ENCODE data around the gene TFF1.

TFF1 gene

DNA sequence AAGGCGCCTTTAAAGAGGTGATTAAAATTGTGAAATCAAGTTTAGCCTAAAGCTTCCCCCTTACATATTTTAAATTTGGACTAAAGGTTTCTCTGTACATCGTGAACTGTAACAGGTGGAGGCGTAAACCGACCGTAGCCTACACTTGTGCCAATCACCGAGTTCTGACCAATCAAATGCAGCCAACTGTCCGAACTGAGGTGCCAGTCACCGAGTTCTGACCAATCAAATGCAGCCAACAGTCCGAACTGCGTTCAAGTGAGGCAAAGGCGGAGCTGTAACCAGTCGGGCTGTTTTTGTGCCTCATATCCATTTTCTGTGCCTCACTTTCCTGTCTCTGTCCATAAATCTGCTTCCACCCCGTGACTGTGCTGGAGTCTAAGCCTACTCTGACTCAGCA is 7.4 kb downstream of the TFF1 start:
- Histone ChIP-seq H3K4me3 (no peak overlapping the region), H3K27ac (no peak overlapping the region), H3K36me3 (ENCODE audit: insufficient read depth, low read length) (no peaks in the 10 kb centered on the region), H3K9ac (ENCODE audit: insufficient read length) (no peak overlapping the region), H3K9me3 (ENCODE audit: low read depth, low read length) (no peaks in the 10 kb centered on the region)
- no peak for DNase-seq (ENCODE audit: low read depth, low spot score)
- TF ChIP-seq FOXP2 (optimal IDR thresholded peaks at IDR 0.05; ENCODE audit: control extremely low read depth, extremely low read length, insufficient read depth) (no peak), EZH2 (IDR thresholded peaks at IDR 0.05) (no peak), POLR2AphosphoS5 (IDR thresholded peaks at IDR 0.05; ENCODE audit: borderline replicate concordance, low read depth, low read length) (no peak)

DNA sequence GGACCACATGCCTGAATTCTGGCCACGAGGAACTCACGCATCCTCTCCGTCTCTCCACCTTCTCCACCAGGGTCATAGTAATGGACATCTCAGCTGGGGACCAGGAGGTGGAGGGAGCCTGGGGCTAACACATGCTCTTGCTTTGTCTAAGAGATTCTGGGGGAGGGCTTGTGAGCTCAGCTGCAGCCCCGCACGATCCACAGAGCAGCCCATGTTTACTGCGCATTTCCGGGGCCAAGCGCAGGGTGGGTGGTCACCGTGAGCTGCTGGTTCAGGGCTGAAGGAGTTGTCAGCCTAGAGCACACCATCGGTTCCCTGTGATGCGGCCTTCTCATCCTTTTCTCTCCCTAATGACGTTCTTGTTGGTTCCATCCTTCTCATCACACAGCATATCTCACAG is 8.1 kb downstream of the TFF1 start:
- Histone ChIP-seq H3K9ac (ENCODE audit: insufficient read length) (no peak overlapping the region), H3K4me3 (no peak overlapping the region), H3K36me3 (ENCODE audit: insufficient read depth, low read length) (no peaks in the 10 kb centered on the region), H3K9me3 (ENCODE audit: low read depth, low read length) (no peaks in the 10 kb centered on the region), H3K27ac (no peak overlapping the region)
- no peak for DNase-seq (ENCODE audit: low read depth, low spot score)
- TF ChIP-seq FOXP2 (optimal IDR thresholded peaks at IDR 0.05; ENCODE audit: control extremely low read depth, extremely low read length, insufficient read depth) (no peak), EZH2 (IDR thresholded peaks at IDR 0.05) (no peak), POLR2AphosphoS5 (IDR thresholded peaks at IDR 0.05; ENCODE audit: borderline replicate concordance, low read depth, low read length) (no peak)

DNA sequence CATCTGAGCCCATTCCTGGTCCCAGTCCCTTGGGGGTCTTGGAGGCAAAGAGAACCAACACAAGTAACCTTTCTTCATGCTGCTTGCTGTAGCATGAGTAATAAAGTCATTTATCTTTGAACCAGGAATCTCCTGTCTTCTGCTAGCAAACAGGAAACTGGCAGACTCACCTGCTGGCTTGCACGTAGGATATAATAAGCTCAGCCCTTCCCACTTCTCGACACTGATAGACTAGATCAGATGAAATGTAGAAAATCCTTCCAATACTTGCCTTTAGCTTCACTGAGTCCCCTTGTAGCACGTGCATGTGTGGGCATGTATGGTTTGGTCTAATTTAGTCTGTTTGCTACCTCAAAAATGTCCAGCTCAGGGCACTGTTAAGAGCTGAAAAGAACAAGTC is 9.0 kb downstream of the TFF1 start:
- DNase-seq (ENCODE audit: low read depth, low spot score), result no peak
- Histone ChIP-seq H3K4me3 (no peak overlapping the region), H3K9me3 (ENCODE audit: low read depth, low read length) (no peaks in the 10 kb centered on the region), H3K27ac (no peak overlapping the region), H3K36me3 (ENCODE audit: insufficient read depth, low read length) (no peaks in the 10 kb centered on the region), H3K9ac (ENCODE audit: insufficient read length) (no peak overlapping the region)
- TF ChIP-seq POLR2AphosphoS5 (IDR thresholded peaks at IDR 0.05; ENCODE audit: borderline replicate concordance, low read depth, low read length) (no peak), FOXP2 (optimal IDR thresholded peaks at IDR 0.05; ENCODE audit: control extremely low read depth, extremely low read length, insufficient read depth) (no peak), EZH2 (IDR thresholded peaks at IDR 0.05) (no peak)

DNA sequence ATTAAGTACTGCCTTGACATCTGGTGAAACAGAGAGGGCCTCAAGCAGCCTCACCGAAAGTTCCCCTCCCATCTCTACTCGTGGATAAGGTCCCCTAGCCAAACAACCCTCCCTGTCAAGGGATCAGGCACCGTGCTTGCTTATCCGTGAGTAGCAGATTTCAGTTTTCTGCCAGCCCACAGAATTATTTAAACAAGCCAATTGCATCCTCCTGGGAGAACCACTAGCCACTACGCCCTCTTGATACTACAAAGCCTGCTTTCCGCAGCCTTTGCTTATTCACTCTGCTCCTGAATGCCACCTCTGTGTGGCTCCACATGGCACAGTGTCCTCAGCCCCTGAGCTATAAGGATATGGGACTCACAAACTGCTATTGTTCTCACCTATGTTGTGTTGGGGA is 9.7 kb downstream of the TFF1 start:
- Histone ChIP-seq H3K9ac (ENCODE audit: insufficient read length) (no peak overlapping the region), H3K36me3 (ENCODE audit: insufficient read depth, low read length) (no peaks in the 10 kb centered on the region), H3K9me3 (ENCODE audit: low read depth, low read length) (no peaks in the 10 kb centered on the region), H3K4me3 (no peak overlapping the region), H3K27ac (no peak overlapping the region)
- no peak for DNase-seq (ENCODE audit: low read depth, low spot score)
- TF ChIP-seq POLR2AphosphoS5 (IDR thresholded peaks at IDR 0.05; ENCODE audit: borderline replicate concordance, low read depth, low read length), result no peak
- TF ChIP-seq EZH2 (IDR thresholded peaks at IDR 0.05), result no peak
- TF ChIP-seq FOXP2 (optimal IDR thresholded peaks at IDR 0.05; ENCODE audit: control extremely low read depth, extremely low read length, insufficient read depth), result no peak

DNA sequence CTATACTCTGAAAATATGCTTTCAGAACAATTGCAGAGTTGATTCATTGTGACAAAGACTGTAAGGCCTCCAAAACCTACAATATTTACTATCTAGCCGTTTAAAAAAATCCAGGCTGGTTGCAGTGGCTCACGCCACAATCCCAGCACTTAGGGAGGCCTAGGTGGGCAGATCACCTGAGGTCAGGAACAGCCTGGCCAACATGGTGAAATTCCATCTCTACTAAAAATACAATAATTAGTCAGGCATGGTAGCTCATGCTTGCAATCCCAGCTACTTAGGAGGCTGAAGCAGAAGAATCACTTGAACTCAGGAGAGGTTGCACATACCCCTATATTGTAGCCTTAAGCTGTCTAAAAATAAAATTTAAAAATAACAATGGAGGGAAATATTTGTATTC is 10.3 kb downstream of the TFF1 start:
- no peaks in the 10 kb centered on the region for H3K9me3 ChIP-seq (ENCODE audit: low read depth, low read length)
- DNase-seq (ENCODE audit: low read depth, low spot score), result no peak
- H3K9ac ChIP-seq (ENCODE audit: insufficient read length), result no peak overlapping the region
- H3K27ac ChIP-seq, result no peak overlapping the region
- TF ChIP-seq FOXP2 (optimal IDR thresholded peaks at IDR 0.05; ENCODE audit: control extremely low read depth, extremely low read length, insufficient read depth), result no peak
- no peak for TF ChIP-seq EZH2 (IDR thresholded peaks at IDR 0.05)
- TF ChIP-seq POLR2AphosphoS5 (IDR thresholded peaks at IDR 0.05; ENCODE audit: borderline replicate concordance, low read depth, low read length), result no peak
- no peak overlapping the region for H3K4me3 ChIP-seq
- no peaks in the 10 kb centered on the region for H3K36me3 ChIP-seq (ENCODE audit: insufficient read depth, low read length)

DNA sequence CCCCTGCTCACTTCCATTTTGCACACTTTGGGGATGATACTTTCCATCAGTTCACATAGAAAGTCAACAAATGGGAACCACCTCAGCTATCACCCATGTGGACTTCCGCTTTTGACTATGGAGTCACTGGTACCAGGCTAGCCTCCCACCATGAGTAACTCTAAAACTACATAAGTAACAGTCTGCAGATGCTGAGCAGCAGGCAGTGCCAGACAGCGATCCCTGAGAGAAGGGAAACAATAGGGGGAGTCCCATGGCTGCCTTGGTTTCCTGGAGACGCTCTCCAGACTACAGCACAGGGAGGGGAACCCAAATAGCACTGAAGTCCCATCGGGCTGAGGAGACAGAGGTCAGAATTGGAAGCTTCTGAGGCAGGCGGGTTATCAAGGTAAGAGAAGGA is 12.7 kb downstream of the TFF1 start:
- Histone ChIP-seq H3K4me3 (no peak overlapping the region), H3K27ac (no peak overlapping the region), H3K9me3 (ENCODE audit: low read depth, low read length) (no peaks in the 10 kb centered on the region), H3K36me3 (ENCODE audit: insufficient read depth, low read length) (no peaks in the 10 kb centered on the region), H3K9ac (ENCODE audit: insufficient read length) (no peak overlapping the region)
- no peak for DNase-seq (ENCODE audit: low read depth, low spot score)
- no peak for TF ChIP-seq EZH2 (IDR thresholded peaks at IDR 0.05)
- TF ChIP-seq FOXP2 (optimal IDR thresholded peaks at IDR 0.05; ENCODE audit: control extremely low read depth, extremely low read length, insufficient read depth), result no peak
- no peak for TF ChIP-seq POLR2AphosphoS5 (IDR thresholded peaks at IDR 0.05; ENCODE audit: borderline replicate concordance, low read depth, low read length)

DNA sequence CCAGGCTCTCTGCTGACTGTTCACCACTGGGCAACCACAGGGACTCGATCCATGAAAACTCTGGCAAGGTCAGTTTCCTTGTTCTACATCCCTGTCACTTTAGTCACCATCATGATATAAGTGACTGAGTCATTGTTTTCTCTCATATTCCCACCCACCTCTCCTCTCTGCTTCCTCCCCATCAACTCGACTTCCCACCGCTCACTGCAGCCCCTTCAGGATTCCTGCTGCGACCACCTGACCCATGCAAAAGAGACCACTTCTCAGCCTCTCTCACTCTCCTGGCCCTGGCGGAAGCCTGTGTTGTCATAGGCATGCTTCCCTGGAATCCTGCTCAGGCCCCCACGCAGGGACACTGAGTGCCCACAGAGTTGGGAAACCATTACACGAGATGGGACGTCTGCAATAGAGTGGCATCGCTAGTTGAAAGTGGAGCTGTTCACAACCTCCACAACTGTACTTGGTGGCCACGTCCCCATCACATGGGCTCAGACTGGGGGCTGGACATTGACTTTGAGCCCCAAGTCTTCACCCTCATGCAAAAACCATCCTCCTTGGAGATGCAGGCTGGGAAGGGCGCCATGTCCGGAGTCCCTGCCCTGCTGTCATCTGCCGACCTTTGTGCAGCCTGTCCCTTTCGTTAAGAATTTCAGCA is 13.8 kb downstream of the TFF1 start:
- DNase-seq (ENCODE audit: low read depth, low spot score), result no peak
- Histone ChIP-seq H3K27ac (no peak overlapping the region), H3K36me3 (ENCODE audit: insufficient read depth, low read length) (no peaks in the 10 kb centered on the region), H3K9ac (ENCODE audit: insufficient read length) (no peak overlapping the region), H3K9me3 (ENCODE audit: low read depth, low read length) (no peaks in the 10 kb centered on the region), H3K4me3 (no peak overlapping the region)
- TF ChIP-seq FOXP2 (optimal IDR thresholded peaks at IDR 0.05; ENCODE audit: control extremely low read depth, extremely low read length, insufficient read depth), result no peak
- no peak for TF ChIP-seq POLR2AphosphoS5 (IDR thresholded peaks at IDR 0.05; ENCODE audit: borderline replicate concordance, low read depth, low read length)
- no peak for TF ChIP-seq EZH2 (IDR thresholded peaks at IDR 0.05)

DNA sequence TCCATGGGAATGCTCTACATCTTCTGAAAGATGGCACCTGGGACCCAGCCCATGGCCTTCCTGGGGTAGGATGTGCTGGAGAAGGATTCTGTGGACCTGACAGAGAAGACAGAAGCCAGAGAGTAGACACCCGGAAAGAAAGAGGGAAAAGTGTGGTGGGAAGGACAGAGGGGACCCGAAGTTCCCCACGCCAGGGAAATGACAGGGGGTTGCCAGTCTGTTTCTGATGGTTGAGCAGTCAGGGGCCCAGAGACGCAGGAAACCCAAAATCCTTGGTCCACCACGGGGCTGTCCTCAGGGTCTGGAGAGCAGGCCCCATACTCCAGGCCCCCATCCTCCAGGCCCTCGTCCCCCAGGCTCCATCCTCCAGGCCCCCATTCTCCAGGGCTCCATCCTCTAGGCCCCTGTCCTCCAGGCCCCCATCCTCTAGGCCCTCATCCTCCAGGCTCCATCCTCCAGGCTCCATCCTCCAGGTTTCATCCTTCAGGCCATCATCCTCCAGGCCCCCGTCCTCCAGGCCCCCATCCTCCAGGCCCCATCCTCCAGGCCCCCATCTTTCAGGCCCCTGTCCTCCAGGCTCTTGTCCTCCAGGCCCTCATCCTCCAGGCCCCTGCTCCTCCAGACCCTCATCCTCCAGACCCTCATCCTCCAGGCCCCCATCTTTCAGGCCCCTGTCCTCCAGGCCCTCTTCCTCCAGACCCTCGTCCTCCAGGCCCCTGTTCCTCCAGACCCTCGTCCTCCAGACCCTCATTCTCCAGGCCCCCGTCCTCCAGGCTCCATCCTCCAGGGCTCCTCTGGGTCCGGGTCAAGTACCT is 14.5 kb downstream of the TFF1 start:
- Histone ChIP-seq H3K9me3 (ENCODE audit: low read depth, low read length) (no peaks in the 10 kb centered on the region), H3K4me3 (no peak overlapping the region), H3K36me3 (ENCODE audit: insufficient read depth, low read length) (no peaks in the 10 kb centered on the region), H3K9ac (ENCODE audit: insufficient read length) (no peak overlapping the region), H3K27ac (no peak overlapping the region)
- no peak for TF ChIP-seq POLR2AphosphoS5 (IDR thresholded peaks at IDR 0.05; ENCODE audit: borderline replicate concordance, low read depth, low read length)
- no peak for TF ChIP-seq FOXP2 (optimal IDR thresholded peaks at IDR 0.05; ENCODE audit: control extremely low read depth, extremely low read length, insufficient read depth)
- no peak for TF ChIP-seq EZH2 (IDR thresholded peaks at IDR 0.05)
- DNase-seq (ENCODE audit: low read depth, low spot score), result no peak
